ENCODE data around the gene CRY1.
A peak's percentile ranks its signal among the peaks of the same experiment; 100 is the strongest.
"Not testable (repeated sequence)": the region's sequence is repeated elsewhere in the genome, so short reads cannot be mapped to it uniquely, and the experiment has no call there.

CRY1 gene

DNA sequence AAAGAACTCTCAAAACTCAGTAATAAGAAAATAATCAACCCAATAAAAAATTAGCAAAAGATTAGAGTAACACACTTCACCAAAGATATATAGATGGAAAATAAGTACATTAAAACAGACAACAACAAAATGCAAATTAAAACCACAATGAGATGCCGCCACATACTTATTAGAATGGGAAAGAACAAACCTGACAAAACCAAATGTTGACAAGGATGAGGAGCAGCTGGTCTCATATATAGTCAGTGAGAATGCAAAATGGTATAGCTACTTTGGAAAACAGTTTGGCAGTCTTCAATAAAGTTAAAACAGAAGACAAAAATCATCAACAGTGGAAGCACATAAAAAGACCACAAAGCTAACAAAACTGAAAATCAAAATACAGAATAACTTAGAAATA, 29.1 kb downstream of the CRY1 start:
- no peak for DNase-seq (ENCODE audit: low spot score)

DNA sequence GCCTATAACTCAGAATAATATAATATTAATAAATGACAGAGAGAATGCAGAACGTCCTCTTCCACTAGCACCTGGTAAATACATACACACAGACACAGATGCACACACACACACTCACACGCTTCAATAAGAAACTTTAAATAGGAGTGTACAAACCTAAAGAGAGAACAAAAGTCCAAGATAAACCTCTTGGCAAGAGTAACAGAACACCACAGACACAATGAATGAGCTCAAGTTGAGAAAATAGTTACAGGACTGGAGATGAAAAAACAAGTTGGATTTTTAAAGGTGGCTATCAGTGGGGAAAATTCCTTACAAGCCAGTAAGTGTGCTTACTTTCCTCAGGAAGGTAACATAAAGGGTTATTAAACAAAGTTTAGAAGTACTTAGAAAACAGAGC, 35.2 kb downstream of the CRY1 start:
- DNase-seq (ENCODE audit: low spot score): no peak

DNA sequence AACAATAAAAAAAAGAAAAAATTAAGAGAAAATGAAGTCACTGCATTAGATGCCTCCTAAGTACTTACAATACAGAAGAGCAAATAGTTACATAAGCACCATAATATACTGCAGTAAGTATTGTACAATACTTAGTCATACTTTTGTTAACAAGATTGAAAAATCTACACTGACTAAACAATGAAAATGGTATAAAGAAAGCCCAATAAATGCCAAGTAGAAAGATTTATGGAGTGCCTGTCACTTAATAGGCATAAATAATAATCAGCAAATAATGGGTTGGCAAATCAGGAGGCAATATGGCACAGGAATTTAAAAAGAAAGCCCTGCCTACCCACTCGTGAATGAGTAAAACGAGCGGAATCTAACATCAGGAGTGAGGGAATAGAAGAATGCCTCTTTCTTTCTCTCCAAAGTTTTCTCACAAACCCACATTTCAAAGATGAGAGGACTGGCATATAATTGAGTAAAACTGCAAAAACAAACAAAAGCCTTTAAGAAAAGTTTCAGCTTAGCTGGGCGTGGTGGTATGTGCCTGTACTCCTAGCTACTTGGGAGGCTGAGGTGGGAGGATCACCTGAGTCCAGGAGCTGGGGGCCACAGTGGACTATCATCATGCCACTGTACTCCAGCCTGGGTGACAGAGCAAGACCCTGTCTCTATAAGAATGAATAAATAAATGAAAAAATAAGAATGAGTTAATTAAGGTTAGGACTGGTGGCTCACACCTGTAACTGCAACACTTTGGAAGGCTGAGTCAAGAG, 36.1 kb downstream of the CRY1 start:
- no peak for DNase-seq (ENCODE audit: low spot score)

DNA sequence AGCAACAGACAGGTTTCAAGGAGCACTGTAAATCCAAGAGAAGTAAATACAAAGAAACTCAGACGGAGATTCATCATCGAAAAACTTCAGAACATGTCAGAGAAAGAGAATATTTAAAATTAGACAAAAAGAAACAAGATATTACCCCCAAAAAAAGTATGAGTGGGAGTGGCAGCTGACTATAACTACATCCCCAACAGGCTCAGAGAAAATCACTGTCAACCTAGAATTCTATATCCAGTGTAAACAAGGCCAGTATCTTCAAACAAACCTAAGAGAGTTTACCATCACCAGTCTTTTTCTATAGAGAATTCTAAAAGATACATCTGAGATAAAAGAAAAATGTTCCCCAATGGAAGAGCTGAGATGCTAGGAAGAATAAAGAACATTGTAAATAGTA, 39.6 kb downstream of the CRY1 start:
- no peak for DNase-seq (ENCODE audit: low spot score)

DNA sequence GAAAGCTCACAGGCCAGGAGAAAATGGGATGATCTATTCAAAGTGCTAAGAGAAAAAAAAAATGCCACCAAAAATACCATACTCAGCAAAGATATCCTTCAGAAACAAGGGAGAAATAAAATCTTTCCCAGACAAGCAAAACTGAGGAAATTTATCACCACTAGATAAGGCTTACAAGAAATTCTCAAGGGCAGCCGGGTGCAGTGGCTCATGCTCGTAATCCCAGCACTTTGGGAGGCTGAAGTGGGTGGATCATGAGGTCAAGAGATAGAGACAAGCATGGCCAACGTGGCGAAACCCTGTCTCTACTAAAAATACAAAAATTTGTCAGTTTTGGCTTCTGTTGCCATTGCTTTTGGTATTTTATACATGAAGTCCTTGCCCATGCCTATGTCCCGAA, 48.2 kb downstream of the CRY1 start:
- no peak for DNase-seq (ENCODE audit: low spot score)

DNA sequence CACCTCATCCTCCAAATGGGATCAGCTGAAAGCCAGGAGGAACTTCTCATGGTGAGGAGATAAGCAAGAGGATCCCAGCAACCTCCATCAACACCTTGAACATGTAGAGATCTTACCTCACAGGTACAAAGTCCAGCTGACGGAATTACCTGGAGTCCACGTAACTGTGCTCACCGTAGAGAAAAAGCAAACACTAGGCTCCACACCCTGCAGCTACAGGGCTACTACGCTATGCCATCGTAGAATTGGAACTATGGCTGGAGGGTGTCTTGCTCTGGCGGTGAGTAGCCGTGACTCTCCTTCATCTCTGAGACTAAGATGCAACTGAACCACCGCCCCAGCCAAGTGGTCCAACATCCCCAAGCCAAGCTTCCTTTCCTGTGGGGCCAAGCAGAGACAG, 50.5 kb downstream of the CRY1 start:
- DNase-seq (ENCODE audit: low spot score): no peak

DNA sequence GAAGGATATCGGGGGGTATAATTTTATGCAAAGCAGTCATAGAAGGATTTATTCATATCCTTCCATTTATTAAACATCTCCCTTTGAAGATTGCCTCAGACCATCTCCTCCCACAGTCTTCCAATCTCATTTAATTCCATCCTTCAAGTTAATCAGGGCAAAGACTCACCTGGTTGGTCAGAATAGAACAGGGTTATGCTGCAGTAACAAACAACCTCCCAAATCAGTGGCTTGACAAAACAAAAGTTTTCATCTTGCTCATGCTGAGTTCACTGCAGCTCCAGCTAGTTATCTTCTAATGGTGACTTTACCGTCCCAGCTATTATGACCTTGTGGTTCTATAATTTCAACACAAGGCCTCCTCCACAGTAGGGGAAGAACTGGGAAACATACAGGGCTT, 57.6 kb downstream of the CRY1 start:
- no peak for DNase-seq (ENCODE audit: low spot score)

DNA sequence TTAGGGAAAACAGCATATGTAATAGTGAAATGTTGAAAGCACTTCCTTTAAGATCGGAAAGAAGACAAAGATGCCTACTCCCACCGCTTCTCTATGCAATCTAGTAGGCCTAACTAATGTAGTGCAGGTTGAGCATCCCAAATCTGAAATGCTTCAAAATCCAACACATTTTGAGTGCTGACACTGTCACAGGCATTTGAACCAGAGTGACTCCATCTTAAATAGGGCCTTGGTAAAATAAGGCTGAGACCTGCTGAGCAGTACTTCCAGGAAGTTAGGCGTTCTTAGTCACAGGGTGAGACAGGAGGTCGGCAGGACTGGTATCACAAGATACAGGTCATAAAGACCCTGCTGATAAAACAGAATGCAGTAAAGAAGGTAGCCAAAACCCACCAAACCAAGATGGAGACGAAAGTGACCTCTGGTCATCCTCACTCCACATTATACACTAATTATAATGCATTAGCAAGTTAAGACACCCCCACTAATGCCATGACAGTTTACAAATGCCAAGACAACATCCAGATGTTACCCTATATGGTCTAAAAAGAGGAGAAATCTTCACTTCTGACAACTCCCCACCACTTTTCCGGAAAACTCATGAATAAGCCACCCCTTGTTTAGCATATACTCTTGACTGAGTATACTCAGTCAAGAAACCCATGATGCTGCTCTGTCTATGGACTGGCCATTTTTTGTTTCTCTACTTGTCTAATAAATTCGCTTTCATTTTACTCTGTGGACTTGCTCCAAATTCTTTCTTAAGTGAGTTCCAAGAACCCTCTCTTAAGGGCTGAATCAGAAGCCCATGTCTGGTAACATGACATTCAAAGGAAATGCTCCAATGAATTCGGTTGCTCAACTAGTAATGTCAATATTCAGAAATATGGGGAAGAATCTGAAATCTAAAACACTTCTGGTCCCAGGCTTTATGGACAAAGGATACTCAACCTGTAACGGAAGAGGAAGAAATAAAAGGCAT, 59.3 kb downstream of the CRY1 start:
- no peak for DNase-seq (ENCODE audit: low spot score)

DNA sequence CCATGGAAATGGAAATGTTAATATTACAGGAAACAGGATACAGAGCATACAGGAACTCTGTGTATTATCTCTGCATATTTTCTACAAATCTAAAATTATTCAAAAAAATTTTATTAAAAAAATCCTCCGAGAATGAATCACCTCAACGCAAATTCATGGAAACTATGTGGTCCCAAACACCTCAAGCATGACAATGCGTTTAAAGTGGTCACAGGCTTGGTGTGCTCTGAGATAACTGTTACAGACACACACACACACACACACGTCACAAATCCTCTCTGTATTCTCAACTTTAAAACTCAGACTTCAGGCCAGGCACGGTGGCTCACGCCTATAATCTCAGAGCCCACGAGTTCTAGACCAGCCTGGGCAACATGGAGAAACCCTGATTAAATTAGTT, 61.1 kb downstream of the CRY1 start:
- no peak for DNase-seq (ENCODE audit: low spot score)

DNA sequence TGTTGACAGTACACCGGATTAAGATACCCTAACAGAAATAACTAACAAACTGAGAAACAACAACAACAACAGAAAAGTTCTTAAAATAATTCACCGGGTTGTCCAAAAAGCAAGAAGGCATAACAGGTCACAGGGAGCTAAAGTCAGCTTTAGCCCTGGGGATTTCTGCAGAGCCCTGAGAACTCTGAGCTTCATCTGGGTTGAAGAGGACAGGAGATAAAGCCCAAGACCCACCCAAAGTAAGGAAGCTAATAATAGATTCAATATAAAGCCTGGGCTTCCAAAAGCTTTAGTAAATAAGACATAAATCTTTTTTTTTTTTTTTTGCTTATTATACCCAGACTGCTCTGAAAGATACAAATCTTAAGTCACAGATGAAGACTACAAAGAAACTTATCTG, 62.3 kb downstream of the CRY1 start:
- DNase-seq (ENCODE audit: low spot score): no peak

DNA sequence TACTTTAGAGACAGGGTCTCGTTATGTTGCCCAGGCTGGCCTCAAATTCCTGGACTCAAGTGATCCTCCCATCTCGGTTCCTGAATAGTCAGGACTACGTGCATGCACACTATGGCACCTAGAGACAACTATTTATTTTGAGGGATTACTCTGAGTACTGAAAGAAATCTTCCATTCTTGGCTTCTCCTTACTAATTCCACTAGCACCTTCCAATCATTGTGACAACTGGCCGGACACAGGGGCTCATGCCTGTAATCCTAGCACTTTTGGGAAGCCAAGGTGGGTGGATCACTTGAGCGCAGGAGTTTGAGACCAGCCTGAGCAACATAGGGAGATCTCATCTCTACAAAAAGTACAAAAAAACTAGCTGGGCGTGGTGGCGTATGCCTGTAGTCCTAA, 64.3 kb downstream of the CRY1 start:
- DNase-seq (ENCODE audit: low spot score): no peak

DNA sequence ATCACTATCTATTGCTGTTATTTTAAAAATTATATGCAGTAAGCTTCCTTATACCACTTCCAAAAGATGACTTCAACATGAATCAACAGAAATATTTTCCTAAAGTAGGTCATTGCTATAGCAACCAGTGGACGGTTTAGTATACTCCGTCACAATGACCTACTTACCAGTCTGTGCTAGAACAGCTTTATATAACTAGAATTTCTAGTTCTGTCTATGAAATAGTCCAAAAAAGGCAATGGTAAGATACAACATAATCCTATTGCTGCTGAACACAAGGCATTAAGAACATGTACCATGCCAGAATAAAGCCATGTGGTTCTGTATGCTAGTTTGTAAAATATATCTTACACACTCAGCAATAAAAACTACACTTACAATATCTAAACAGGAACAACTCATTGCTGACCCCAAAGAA, 65.7 kb downstream of the CRY1 start:
- peak; percentile 29 for DNase-seq (ENCODE audit: low spot score)

DNA sequence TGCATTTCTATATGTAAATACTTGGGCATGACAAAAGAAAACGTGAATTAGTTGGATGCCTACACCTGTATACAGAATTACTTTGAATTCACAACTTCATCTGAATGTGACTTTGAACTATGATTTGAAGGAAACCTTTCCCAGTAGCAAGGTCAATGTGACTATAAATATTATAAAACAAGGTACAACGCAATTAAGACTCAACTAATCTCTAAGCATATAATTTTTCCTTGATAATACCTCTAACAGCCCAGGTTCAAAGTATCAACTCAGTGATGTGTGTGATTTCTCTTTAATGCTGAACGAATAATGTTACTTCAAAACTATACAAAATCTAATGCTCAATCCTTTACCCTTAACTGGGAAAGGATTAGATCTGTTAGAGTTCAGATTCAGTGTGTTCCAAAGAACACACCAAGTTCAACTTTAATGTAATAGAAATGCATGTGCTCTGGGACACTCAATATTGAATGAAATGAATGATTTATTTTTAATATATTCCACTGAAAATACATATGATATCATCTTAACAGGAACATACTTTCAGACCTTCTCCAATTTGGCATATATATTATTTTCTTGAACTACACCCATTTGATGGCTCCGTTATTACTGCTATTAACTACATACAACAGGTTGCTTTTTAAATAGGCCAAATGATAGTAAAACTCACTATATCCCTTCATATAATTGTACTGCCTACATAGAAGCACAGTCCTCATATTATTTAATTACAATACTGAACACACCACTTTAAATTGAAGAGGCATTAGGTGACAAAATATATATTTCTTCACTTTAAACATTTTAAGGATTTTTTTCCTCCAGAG, 66.3 kb downstream of the CRY1 start:
- DNase-seq (ENCODE audit: low spot score): no peak

DNA sequence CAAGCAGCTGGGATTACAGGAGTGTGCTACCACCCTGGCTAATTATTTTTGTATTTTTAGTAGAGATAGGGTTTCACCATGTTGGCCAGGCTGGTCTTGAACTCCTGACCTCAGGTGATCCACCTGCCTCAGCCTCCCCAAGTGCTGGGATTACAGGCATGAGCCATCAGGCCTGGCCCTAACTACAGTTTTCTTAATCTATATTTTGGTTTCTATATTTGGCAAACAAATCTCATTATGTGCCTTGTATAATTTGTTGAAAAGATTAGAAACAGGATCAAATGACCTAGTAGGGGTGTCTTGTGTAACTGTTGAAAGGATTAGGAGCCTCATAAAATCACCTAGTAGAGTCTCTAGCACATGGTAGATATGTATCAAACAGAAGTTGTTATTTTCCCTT, 67.0 kb downstream of the CRY1 start:
- DNase-seq (ENCODE audit: low spot score): not testable (repeated sequence)

DNA sequence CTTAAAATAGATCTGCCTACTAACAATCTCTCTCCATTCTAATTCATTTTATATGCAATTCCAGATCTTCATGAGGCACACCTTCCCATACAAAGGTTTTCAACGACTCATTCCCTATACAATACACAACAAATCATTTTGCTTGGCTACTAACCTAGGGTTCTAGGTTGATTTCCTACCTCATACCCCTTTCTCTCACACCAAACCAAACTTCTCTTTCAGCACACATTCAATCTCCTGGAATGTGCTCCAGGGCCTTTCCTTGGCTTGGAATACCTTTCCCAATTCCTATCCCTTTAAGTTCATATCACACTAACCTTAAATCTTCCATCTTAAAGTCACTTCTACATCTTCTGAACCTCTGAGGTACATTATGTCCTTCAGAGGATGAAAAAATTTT, 67.7 kb downstream of the CRY1 start:
- no peak for DNase-seq (ENCODE audit: low spot score)

DNA sequence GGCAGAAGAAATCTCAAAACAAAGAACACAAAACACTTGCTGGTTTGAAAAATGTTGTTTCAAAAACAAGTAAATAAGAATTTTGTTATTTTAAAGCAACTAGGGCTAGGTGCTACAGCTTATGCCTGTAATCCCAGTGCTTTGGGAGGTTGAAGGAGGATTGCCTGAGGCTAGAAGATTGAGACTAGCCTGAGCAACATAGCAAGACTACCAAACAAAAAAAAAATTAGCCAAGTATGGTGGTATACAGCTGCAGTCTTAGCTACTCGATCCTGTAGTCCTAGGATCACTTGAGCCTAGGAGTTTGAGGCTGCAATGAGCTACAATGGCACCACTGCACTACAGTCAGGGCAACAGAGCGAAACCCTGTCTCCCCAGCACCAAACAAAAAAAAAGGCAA, 73.8 kb downstream of the CRY1 start:
- DNase-seq (ENCODE audit: low spot score): no peak

DNA sequence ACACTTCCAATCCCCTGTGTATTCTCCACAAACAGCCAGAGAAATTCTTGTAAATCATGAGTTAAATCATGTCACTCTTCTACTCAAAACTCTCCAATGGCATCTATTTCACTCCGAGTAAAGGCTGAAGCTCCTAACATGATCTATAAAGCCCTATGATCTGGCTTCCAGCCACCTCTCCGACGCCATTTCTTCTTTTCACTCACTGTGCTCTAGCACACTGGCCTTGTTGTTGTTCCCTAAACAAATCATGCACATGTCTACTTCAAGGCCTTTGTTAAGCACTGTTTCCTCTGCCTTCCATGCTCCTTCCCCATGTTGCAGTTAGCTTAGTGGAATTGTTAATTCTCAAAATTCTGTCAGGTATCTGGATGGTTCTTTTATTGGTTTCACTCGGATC, 76.3 kb downstream of the CRY1 start:
- DNase-seq (ENCODE audit: low spot score): no peak

DNA sequence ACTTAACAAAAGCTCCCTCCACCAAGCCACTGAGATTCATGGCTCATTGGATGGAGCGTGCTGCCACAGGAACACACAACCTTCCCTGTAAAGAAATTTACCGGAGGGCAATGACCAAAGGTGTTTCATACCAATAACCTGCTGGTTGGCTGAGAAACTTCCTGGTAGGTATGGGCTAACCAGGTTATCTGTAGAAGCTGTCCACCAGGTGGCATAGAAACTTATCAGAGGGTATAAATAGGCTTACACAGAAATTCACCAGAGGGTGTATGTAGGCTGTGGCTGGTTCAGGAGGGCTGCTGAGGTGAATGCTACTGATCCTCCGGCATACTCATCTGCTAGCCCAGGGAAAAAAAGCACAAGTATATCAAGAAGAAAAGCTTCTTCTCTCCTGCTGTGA, 79.3 kb downstream of the CRY1 start:
- DNase-seq (ENCODE audit: low spot score): no peak

DNA sequence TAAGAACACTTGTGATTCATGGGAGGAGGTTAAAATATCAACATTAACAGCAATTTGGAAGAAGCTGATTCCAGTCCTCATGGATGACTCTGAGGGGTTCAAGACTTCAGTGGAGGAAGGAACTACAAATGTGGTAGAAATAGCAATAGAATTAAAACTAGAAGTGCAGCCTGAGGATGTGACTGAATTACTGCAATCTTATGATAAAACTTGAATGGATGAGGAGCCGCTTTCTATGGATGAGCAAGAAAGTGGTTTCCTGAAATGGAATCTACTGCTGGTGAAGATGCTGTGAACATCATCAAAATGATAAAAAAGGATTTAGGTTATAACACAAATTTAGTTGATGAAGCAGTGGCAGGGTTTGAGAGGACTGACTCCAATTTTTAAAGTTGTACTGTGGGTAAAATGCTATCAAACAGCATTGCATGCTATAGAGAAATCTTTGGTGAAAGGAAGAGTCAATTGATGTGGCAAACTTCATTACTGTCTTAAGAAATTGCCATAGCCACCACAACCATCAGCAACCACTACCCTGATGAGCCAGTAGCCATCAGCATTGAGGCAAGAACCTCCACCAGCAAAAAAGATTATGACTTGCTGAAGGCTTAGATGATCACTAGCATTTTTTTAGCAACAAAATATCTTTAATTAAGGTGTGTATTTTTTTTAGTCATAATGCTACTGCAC, 80.5 kb downstream of the CRY1 start:
- DNase-seq (ENCODE audit: low spot score): no peak

DNA sequence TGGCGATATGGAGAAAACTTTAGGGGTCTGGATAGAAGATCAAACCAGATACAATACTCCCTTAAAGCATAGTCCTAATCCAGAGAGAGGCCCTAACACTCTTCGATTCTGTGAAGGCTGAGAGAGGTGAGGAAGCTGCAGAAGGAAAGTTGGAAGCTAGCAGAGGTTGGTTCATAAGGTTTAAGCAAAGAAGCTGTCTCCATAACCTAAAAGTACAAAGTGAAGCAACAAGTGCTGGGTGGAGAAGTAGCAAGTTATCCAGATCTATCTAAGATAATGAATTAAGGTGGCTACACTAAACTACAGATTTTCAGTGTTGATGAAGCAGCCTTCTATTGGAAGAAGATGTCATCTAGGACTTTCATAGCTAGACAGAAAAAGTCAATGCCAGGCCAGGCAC, 81.8 kb downstream of the CRY1 start:
- no peak for DNase-seq (ENCODE audit: low spot score)

DNA sequence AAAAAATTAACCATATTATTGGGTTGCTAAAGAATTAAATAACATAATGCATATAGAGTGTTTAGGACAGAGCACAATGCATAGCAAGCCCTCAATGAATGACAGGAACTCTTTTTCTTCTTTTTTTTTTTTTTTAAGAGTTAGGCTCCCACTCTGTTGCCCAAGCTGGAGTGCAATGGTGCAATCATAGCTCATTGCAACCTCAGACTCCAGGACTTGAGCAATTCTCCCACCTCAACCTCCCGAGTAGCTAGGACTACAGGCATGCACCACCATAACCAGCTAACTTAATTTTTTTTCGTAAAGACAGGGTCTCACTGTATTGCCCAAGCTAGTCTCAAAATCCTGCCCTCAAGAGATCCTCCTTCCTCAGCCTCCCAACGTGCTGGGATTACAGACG, 85.9 kb downstream of the CRY1 start:
- DNase-seq (ENCODE audit: low spot score): no peak

DNA sequence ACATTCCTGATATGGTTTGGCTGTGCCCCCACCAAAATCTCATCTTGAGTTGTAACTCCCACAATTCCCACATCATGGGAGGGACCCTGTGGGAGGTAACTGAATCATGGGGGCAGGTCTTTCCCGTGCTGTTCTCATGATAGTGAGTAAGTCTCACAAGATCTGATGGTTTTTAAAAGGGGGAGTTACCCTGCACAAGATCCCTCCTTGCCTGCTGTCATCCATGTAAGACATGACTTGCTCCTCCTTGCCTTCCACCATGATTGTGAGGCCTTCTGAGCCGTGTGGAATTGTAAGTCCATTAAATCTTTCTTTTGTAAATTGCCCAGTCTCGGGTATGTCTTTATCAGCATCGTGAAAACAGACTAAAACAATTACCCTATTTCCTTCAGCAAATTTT, 90.7 kb downstream of the CRY1 start:
- DNase-seq (ENCODE audit: low spot score): not testable (repeated sequence)
